ENCODE results near the gene IL27RA.

The IL27RA gene

GRCh38 chr19:13999085-13999484 lies 32.5 kb upstream of the IL27RA start:
- peak; percentile 3 for DNase-seq (ENCODE audit: low spot score)
- in situ Hi-C loops (cut with MboI; ENCODE audit: low pct_unique_long_range_greater_than_20kb, low sequenced_read_pairs, unreplicated experiment): no loop called here
- TF ChIP-seq CTCF (IDR thresholded peaks at IDR 0.05; ENCODE audit: extremely low read depth, insufficient read depth, missing control alignments): no peak

- peak; percentile 2 for DNase-seq (ENCODE audit: low spot score)
- in situ Hi-C loops (cut with MboI; ENCODE audit: low pct_unique_long_range_greater_than_20kb, low sequenced_read_pairs, unreplicated experiment): no loop called here
- no peak for TF ChIP-seq CTCF (IDR thresholded peaks at IDR 0.05; ENCODE audit: extremely low read depth, insufficient read depth, missing control alignments)
These were observed 30.7 kb upstream of the IL27RA start for GRCh38 chr19:14000691-14001375.

GRCh38 chr19:14002571-14003250 lies 28.9 kb upstream of the IL27RA start:
- in situ Hi-C loops (cut with MboI; ENCODE audit: low pct_unique_long_range_greater_than_20kb, low sequenced_read_pairs, unreplicated experiment): no loop called here
- TF ChIP-seq CTCF (IDR thresholded peaks at IDR 0.05; ENCODE audit: extremely low read depth, insufficient read depth, missing control alignments): no peak
- DNase-seq (ENCODE audit: low spot score): peak; percentile 21

GRCh38 chr19:14003251-14004055 lies 28.1 kb upstream of the IL27RA start:
- TF ChIP-seq CTCF (IDR thresholded peaks at IDR 0.05; ENCODE audit: extremely low read depth, insufficient read depth, missing control alignments): no peak
- peak; percentile 34 for DNase-seq (ENCODE audit: low spot score)
- in situ Hi-C loops (cut with MboI; ENCODE audit: low pct_unique_long_range_greater_than_20kb, low sequenced_read_pairs, unreplicated experiment): no loop called here

GRCh38 chr19:14004619-14005348 lies 26.8 kb upstream of the IL27RA start:
- no peak for TF ChIP-seq CTCF (IDR thresholded peaks at IDR 0.05; ENCODE audit: extremely low read depth, insufficient read depth, missing control alignments)
- peak; percentile 12 for DNase-seq (ENCODE audit: low spot score)
- in situ Hi-C loops (cut with MboI; ENCODE audit: low pct_unique_long_range_greater_than_20kb, low sequenced_read_pairs, unreplicated experiment): no loop called here

Data from GM13977 (cell line).